ENCODE results near the gene RPS6KC1. TPM values are rescaled to one million over a fixed set of nuclear protein-coding genes. Genes with fewer than 3 reads are reported as not detected.

RPS6KC1 gene
- total and polyA plus RNA-seq, 7 experiments from 2014 or later, result 5.4 to 18.9 (median 11.5) TPM

DNA sequence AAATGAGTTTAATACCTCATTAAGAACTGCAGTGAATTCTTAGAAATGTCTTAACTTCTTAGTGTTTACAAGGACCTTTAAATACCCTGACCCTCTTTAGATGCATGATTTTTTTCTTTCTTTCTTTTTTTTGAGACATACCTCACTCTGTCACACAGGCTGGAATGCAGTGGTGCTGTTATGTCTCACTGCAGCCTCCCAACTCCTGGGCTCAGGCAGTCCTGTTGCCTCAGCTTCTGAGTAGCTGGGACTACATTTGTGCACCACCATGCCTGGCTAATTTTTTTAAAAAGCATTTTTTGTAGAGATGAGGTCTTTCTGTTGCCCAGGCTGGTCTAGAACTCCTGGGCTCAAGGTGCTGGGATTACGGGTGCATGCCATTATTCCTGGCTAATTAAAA is 191.8 kb downstream of the RPS6KC1 start:
- DNase-seq, result no peak
- Mint-ChIP-seq H3K9me3 (no peaks in the 10 kb centered on the region), H3K27ac (no peak overlapping the region), H3K36me3 (peaks cover 2 to 32% (median 9%) of the 10 kb centered on the region in 5 donors), H3K4me3 (no peak overlapping the region), H3K27me3 (no peaks in the 10 kb centered on the region), H3K4me1 (peaks cover 0 to 3% (median 0%) of the 10 kb centered on the region in 7 donors)
- Histone ChIP-seq H3K4me1 (ENCODE audit: control insufficient read depth in 2 of 2, insufficient read depth in 2 of 2, low read length in 2 of 2) (no peaks in the 10 kb centered on the region), H3K36me3 (ENCODE audit: control insufficient read depth in 2 of 3, insufficient read depth in 3 of 3, low read length in 3 of 3) (peaks cover 0 to 14% (median 0%) of the 10 kb centered on the region in 3 experiments), H3K27me3 (ENCODE audit: control insufficient read depth in 2 of 2, insufficient read depth in 2 of 2, low read length in 2 of 2) (no peaks in the 10 kb centered on the region), H3K4me3 (ENCODE audit: low read length) (no peak overlapping the region), H3K9me3 (ENCODE audit: control insufficient read depth in 2 of 3, low read length in 3 of 3) (no peaks in the 10 kb centered on the region), H3K27ac (ENCODE audit: low read depth, low read length) (no peak overlapping the region)
- intact Hi-C loops (cut with micrococcal nuclease), result loop anchor here in 1 of 2 donors (5.0 kb wide), 3 partner anchors 121 to 1019 kb away; no protein-coding TSS in a partner anchor
- ChIA-PET CTCF (interaction anchor here (1.6 kb wide), 1 partner anchor 120 kb away, joined by 3 read pairs; no protein-coding TSS in a partner anchor), POLR2A (no interaction called here)
- ATAC-seq, result no peak

DNA sequence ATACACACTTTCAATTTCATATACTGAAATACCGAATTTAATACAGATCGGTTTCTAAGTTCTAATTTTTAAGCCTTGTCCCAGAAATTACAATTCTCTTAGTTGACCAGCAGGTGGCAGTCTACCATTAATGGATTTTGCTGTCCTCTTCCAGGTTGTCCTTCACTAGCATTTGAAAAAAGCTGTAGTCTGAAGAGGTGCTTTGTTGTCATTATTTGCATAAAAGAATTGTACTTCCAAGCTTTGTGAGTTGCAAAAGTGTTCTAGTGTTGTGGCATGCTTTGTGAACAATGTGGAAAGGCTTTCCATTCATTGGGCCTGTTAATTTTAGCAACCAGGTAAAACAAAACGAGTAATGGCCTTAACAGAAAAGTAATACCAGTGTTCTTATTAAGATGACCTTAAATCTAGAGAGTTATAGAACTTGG is 193.6 kb downstream of the RPS6KC1 start:
- ATAC-seq (peak; percentile 40), DNase-seq (peak in 5 of 9 donors; percentile 13 to 44 (median 34))
- H3K9me3 Mint-ChIP-seq, result no peaks in the 10 kb centered on the region
- H3K36me3 Mint-ChIP-seq, result peaks cover 2 to 37% (median 19%) of the 10 kb centered on the region in 5 donors
- CTCF ChIA-PET, result interaction anchor here (0.9 kb wide), 1 partner anchor 1084 kb away, joined by 4 read pairs; no protein-coding TSS in a partner anchor
- POLR2A ChIA-PET, result no interaction called here
- no peak overlapping the region for H3K27ac Mint-ChIP-seq
- H3K4me1 ChIP-seq (ENCODE audit: control insufficient read depth in 2 of 2, insufficient read depth in 2 of 2, low read length in 2 of 2), result no peaks in the 10 kb centered on the region
- no peaks in the 10 kb centered on the region for H3K9me3 ChIP-seq (ENCODE audit: control insufficient read depth in 2 of 3, low read length in 3 of 3)
- peaks cover 0 to 14% (median 0%) of the 10 kb centered on the region in 3 experiments for H3K36me3 ChIP-seq (ENCODE audit: control insufficient read depth in 2 of 3, insufficient read depth in 3 of 3, low read length in 3 of 3)
- no peak overlapping the region for H3K4me3 Mint-ChIP-seq
- no peak overlapping the region for H3K4me3 ChIP-seq (ENCODE audit: low read length)
- no peak overlapping the region for H3K27ac ChIP-seq (ENCODE audit: low read depth, low read length)
- H3K27me3 ChIP-seq (ENCODE audit: control insufficient read depth in 2 of 2, insufficient read depth in 2 of 2, low read length in 2 of 2), result no peaks in the 10 kb centered on the region
- H3K4me1 Mint-ChIP-seq, result no peaks in the 10 kb centered on the region
- intact Hi-C loops (cut with micrococcal nuclease), result loop anchor here (1.0 to 5.0 kb wide), 7 partner anchors 122 to 1084 kb away; no protein-coding TSS in a partner anchor
- H3K27me3 Mint-ChIP-seq, result no peaks in the 10 kb centered on the region

DNA sequence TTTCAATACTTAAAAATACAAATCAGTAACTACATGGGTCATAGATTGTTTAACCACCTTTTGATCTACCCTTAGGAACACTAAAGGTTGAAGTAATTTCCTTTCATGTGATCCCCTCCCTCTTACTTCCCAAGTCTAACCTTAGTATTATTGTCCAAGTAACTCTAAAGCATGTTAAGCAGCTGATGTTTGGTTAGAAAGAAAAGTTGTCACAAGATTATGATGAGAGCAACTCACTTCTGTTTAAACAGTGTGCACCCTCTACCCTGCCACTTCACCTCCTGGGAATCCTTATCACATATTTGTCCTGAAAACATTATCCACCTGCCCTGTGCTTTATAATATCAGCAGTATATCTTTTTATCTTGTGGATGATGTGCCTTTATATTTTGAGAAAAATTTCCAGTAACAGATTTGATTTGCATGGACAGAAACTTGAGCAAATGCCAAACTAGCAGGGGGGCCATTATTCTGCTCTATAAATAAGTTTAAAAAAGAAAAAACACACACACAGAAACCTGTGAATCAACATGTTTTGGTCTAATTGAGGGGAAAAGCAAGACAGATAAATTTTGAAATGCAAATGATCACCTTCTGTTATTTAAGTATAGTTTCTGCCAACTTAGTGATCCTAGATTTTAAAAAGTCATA is 194.3 kb downstream of the RPS6KC1 start:
- Mint-ChIP-seq H3K27ac (no peak overlapping the region), H3K4me3 (no peak overlapping the region), H3K27me3 (no peaks in the 10 kb centered on the region), H3K36me3 (peaks cover 2 to 43% (median 19%) of the 10 kb centered on the region in 5 donors), H3K9me3 (no peaks in the 10 kb centered on the region), H3K4me1 (no peaks in the 10 kb centered on the region)
- ChIA-PET POLR2A (no interaction called here), CTCF (no interaction called here)
- H3K4me1 ChIP-seq (ENCODE audit: control insufficient read depth in 2 of 2, insufficient read depth in 2 of 2, low read length in 2 of 2), result no peaks in the 10 kb centered on the region
- DNase-seq (no peak), ATAC-seq (no peak)
- no peak overlapping the region for H3K4me3 ChIP-seq (ENCODE audit: low read length)
- H3K9me3 ChIP-seq (ENCODE audit: control insufficient read depth in 2 of 3, low read length in 3 of 3), result no peaks in the 10 kb centered on the region
- intact Hi-C loops (cut with micrococcal nuclease), result loop anchor here (2.0 kb wide), 3 partner anchors 425 to 1083 kb away; no protein-coding TSS in a partner anchor
- no peaks in the 10 kb centered on the region for H3K27me3 ChIP-seq (ENCODE audit: control insufficient read depth in 2 of 2, insufficient read depth in 2 of 2, low read length in 2 of 2)
- peaks cover 0 to 14% (median 0%) of the 10 kb centered on the region in 3 experiments for H3K36me3 ChIP-seq (ENCODE audit: control insufficient read depth in 2 of 3, insufficient read depth in 3 of 3, low read length in 3 of 3)
- H3K27ac ChIP-seq (ENCODE audit: low read depth, low read length), result no peak overlapping the region

DNA sequence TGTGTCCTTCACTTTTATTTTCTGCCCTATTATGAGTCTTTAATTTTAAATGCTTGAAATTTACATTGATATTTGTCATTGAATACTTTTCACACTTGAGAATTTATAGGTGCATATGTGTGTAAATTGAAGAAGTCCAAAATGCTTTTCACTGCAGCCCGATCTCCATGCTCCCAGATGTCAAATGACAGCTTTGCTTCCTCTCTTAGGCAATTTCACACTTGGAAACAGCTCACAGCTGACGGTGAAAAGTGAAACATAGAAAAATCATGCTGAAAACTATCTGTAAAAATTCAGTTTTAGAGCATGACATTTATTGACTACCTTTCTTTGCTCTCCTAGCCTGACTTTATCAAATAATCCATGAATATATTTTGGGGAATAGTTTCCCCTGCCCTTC is 196.0 kb downstream of the RPS6KC1 start:
- no peak overlapping the region for H3K4me3 ChIP-seq (ENCODE audit: low read length)
- Mint-ChIP-seq H3K27me3 (no peaks in the 10 kb centered on the region), H3K9me3 (no peaks in the 10 kb centered on the region), H3K27ac (no peak overlapping the region), H3K4me1 (peaks cover 0 to 1% (median 0%) of the 10 kb centered on the region in 7 donors), H3K4me3 (no peak overlapping the region), H3K36me3 (peaks cover 0 to 33% (median 18%) of the 10 kb centered on the region in 5 donors)
- no peaks in the 10 kb centered on the region for H3K36me3 ChIP-seq (ENCODE audit: control insufficient read depth in 2 of 3, insufficient read depth in 3 of 3, low read length in 3 of 3)
- POLR2A ChIA-PET, result no interaction called here
- no peak overlapping the region for H3K27ac ChIP-seq (ENCODE audit: low read depth, low read length)
- H3K27me3 ChIP-seq (ENCODE audit: control insufficient read depth in 2 of 2, insufficient read depth in 2 of 2, low read length in 2 of 2), result no peaks in the 10 kb centered on the region
- H3K9me3 ChIP-seq (ENCODE audit: control insufficient read depth in 2 of 3, low read length in 3 of 3), result no peaks in the 10 kb centered on the region
- H3K4me1 ChIP-seq (ENCODE audit: control insufficient read depth in 2 of 2, insufficient read depth in 2 of 2, low read length in 2 of 2), result no peaks in the 10 kb centered on the region
- intact Hi-C loops (cut with micrococcal nuclease), result no loop called here
- ATAC-seq (no peak), DNase-seq (no peak)
- CTCF ChIA-PET, result interaction anchor here (0.6 to 0.9 kb wide), 2 partner anchors 646 to 1098 kb away, joined by 3 read pairs; no protein-coding TSS in a partner anchor

DNA sequence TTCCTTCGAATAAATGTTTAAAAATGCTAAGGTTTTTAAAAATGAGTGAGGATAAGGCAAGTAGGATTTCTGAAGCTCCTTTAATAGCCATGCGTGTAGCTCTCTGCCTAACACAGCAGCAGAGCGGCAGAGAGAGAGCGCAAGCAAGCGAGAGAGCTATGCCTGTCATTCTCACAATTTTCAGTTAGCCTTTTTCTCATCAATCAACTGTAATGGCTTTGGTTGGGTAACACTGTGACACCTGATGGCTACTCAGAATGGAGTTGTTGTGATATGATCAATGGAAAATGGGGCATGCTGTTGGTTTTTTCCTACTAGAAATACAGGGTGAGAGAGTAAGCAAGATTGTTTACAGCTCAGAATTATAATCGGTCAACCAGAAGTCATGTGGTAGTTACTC is 198.4 kb downstream of the RPS6KC1 start:
- intact Hi-C loops (cut with micrococcal nuclease), result no loop called here
- Mint-ChIP-seq H3K27me3 (no peaks in the 10 kb centered on the region), H3K36me3 (peaks cover 0 to 33% (median 24%) of the 10 kb centered on the region in 5 donors), H3K4me1 (peaks cover 0 to 3% (median 0%) of the 10 kb centered on the region in 7 donors), H3K4me3 (no peak overlapping the region), H3K9me3 (no peaks in the 10 kb centered on the region), H3K27ac (no peak overlapping the region)
- Histone ChIP-seq H3K27ac (ENCODE audit: low read depth, low read length) (no peak overlapping the region), H3K9me3 (ENCODE audit: control insufficient read depth in 2 of 3, low read length in 3 of 3) (no peaks in the 10 kb centered on the region), H3K36me3 (ENCODE audit: control insufficient read depth in 2 of 3, insufficient read depth in 3 of 3, low read length in 3 of 3) (no peaks in the 10 kb centered on the region), H3K4me1 (ENCODE audit: control insufficient read depth in 2 of 2, insufficient read depth in 2 of 2, low read length in 2 of 2) (no peaks in the 10 kb centered on the region), H3K4me3 (ENCODE audit: low read length) (no peak overlapping the region), H3K27me3 (ENCODE audit: control insufficient read depth in 2 of 2, insufficient read depth in 2 of 2, low read length in 2 of 2) (no peaks in the 10 kb centered on the region)
- ChIA-PET POLR2A (no interaction called here), CTCF (no interaction called here)
- DNase-seq (no peak), ATAC-seq (no peak)

DNA sequence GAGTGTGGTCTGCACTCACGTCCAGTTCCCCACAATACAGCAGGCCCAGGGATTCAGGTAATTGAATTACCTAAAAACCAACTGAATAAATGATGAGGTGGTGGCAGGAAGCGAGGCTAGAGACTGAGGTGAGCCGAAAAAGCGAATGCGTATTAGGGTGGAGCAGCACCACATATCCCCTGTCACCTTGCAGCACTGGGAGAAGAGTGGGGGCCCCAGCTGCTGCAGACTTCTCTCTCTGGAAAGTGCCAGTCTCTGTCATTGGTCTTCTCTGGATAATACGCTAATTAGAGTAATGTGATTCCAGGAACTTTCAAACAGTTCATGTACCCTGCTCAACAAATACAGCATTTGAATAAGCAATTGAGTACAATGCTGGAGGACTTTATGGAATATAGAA is 199.0 kb downstream of the RPS6KC1 start:
- no peak overlapping the region for H3K4me3 ChIP-seq (ENCODE audit: low read length)
- ChIA-PET POLR2A (no interaction called here), CTCF (no interaction called here)
- no peaks in the 10 kb centered on the region for H3K27me3 ChIP-seq (ENCODE audit: control insufficient read depth in 2 of 2, insufficient read depth in 2 of 2, low read length in 2 of 2)
- no peaks in the 10 kb centered on the region for H3K36me3 ChIP-seq (ENCODE audit: control insufficient read depth in 2 of 3, insufficient read depth in 3 of 3, low read length in 3 of 3)
- no peaks in the 10 kb centered on the region for H3K4me1 ChIP-seq (ENCODE audit: control insufficient read depth in 2 of 2, insufficient read depth in 2 of 2, low read length in 2 of 2)
- Mint-ChIP-seq H3K4me3 (no peak overlapping the region), H3K36me3 (peaks cover 0 to 33% (median 24%) of the 10 kb centered on the region in 5 donors), H3K4me1 (peaks cover 0 to 3% (median 0%) of the 10 kb centered on the region in 7 donors), H3K27ac (no peak overlapping the region), H3K27me3 (no peaks in the 10 kb centered on the region), H3K9me3 (no peaks in the 10 kb centered on the region)
- DNase-seq (no peak), ATAC-seq (no peak)
- H3K9me3 ChIP-seq (ENCODE audit: control insufficient read depth in 2 of 3, low read length in 3 of 3), result no peaks in the 10 kb centered on the region
- no peak overlapping the region for H3K27ac ChIP-seq (ENCODE audit: low read depth, low read length)
- intact Hi-C loops (cut with micrococcal nuclease), result no loop called here

DNA sequence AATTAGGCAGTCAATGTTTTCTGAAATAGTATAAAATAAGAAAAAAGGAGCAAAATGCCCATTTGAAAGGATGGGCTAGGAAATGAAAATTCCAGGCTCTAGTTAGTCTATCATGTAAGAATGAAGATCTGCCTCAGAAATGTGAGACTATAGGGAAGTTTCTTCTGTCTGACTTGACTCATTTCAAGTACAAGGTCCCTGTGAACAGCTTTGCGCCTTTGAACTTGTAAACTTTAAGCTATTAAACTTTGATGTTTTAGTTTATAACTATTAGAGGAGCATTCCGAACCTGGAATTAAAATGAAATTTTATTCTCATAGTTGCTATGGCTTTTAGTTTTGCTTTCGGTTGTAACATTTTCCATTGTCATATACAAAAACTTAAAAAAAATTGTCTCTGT is 199.4 kb downstream of the RPS6KC1 start:
- ATAC-seq (no peak), DNase-seq (no peak)
- Mint-ChIP-seq H3K9me3 (no peaks in the 10 kb centered on the region), H3K4me3 (no peak overlapping the region), H3K36me3 (peaks cover 0 to 33% (median 24%) of the 10 kb centered on the region in 5 donors), H3K4me1 (peaks cover 0 to 3% (median 0%) of the 10 kb centered on the region in 7 donors), H3K27me3 (no peaks in the 10 kb centered on the region), H3K27ac (no peak overlapping the region)
- H3K4me3 ChIP-seq (ENCODE audit: low read length), result no peak overlapping the region
- H3K27me3 ChIP-seq (ENCODE audit: control insufficient read depth in 2 of 2, insufficient read depth in 2 of 2, low read length in 2 of 2), result no peaks in the 10 kb centered on the region
- POLR2A ChIA-PET, result no interaction called here
- intact Hi-C loops (cut with micrococcal nuclease), result no loop called here
- no peaks in the 10 kb centered on the region for H3K4me1 ChIP-seq (ENCODE audit: control insufficient read depth in 2 of 2, insufficient read depth in 2 of 2, low read length in 2 of 2)
- no peaks in the 10 kb centered on the region for H3K9me3 ChIP-seq (ENCODE audit: control insufficient read depth in 2 of 3, low read length in 3 of 3)
- H3K27ac ChIP-seq (ENCODE audit: low read depth, low read length), result no peak overlapping the region
- no peaks in the 10 kb centered on the region for H3K36me3 ChIP-seq (ENCODE audit: control insufficient read depth in 2 of 3, insufficient read depth in 3 of 3, low read length in 3 of 3)
- CTCF ChIA-PET, result no interaction called here

Data from naive thymus-derived CD4-positive, alpha-beta T cell (primary cell).